PC-3 (cell line): Measurements from ENCODE around the gene FOXR1. TPM values are rescaled to one million over a fixed set of nuclear protein-coding genes. Genes with fewer than 3 reads are reported as not detected.
A peak's percentile ranks its signal among the peaks of the same experiment; 100 is the strongest.

ENCODE experiments used
- ATAC-seq: fragments of 200-7000 bp; cut with Tn5 transposase; 2 replicates; pipeline ENCODE4 v1.9.1; 2020; ENCODE audit warnings: mild to moderate bottlenecking, moderate library complexity
- BruUV-seq: library from RNA; stranded (reverse); fragments of 400-500 nt; replicated peaks from 2 replicates; lab custom pipeline; 2021; lab: Mats Ljungman, UMichigan
- CTCF ChIA-PET: fragments of 300-600 bp; sonication (Branson Sonifier 250); formaldehyde crosslinking; loops from one replicate; lab custom pipeline; 2022; ENCODE audit warnings: antibody characterized with exemption; lab: Charles Lee
- POLR2A ChIA-PET: fragments of 300-600 bp; sonication (Branson Sonifier 250); formaldehyde crosslinking; loops from one replicate; lab custom pipeline; 2022; ENCODE audit warnings: antibody characterized with exemption; ENCODE audit not compliant: unreplicated experiment; lab: Charles Lee
- DNase-seq: peaks from one replicate; pipeline ENCODE4 v3.0.0-alpha.2; 2015
- H2AFZ ChIP-seq: fragments of 300-600 bp; sonication (generic); 2 replicates; pipeline ENCODE4 v1.6.0; 2016; ENCODE audit warnings: antibody characterized with exemption, low read length
- H3F3A ChIP-seq: fragments of 300-600 bp; sonication (generic); one replicate; pipeline ENCODE4 v1.6.0; 2017; ENCODE audit warnings: antibody characterized with exemption, low read length, control low read depth, mild to moderate bottlenecking; ENCODE audit not compliant: unreplicated experiment
- H3K27ac ChIP-seq: fragments of 300-600 bp; sonication (generic); 2 replicates; pipeline ENCODE4 v1.5.1; 2016; ENCODE audit warnings: mild to moderate bottlenecking, low read length
- H3K27me3 ChIP-seq: fragments of 300-600 bp; sonication (generic); 2 replicates; pipeline ENCODE4 v1.6.1; 2016; ENCODE audit warnings: low read length, mixed read lengths
- H3K36me3 ChIP-seq: fragments of 300-600 bp; sonication (generic); 2 replicates; pipeline ENCODE4 v1.6.1; 2016; ENCODE audit warnings: low read depth, mixed run types, low read length, mixed read lengths
- H3K4me1 ChIP-seq: fragments of 300-600 bp; sonication (generic); 2 replicates; pipeline ENCODE4 v1.5.1; 2016; ENCODE audit warnings: low read length; ENCODE audit not compliant: insufficient read depth
- H3K4me2 ChIP-seq: fragments of 300-600 bp; sonication (generic); 2 replicates; pipeline ENCODE4 v1.6.0; 2016; ENCODE audit warnings: low read length
- H3K4me3 ChIP-seq: fragments of 300-600 bp; sonication (generic); 2 replicates; pipeline ENCODE4 v1.5.1; 2016; ENCODE audit warnings: mild to moderate bottlenecking, low read length, mixed read lengths
- H3K79me2 ChIP-seq: fragments of 300-600 bp; sonication (generic); 2 replicates; pipeline ENCODE4 v1.6.1; 2017; ENCODE audit warnings: low read length, mixed read lengths
- H3K9ac ChIP-seq: fragments of 300-600 bp; sonication (generic); 2 replicates; pipeline ENCODE4 v1.6.0; 2016; ENCODE audit warnings: mild to moderate bottlenecking, low read length
- H3K9me2 ChIP-seq: fragments of 300-600 bp; sonication (generic); replicated peaks from 2 replicates; pipeline ENCODE4 v1.6.1; 2016; ENCODE audit warnings: mixed run types, low read length, mixed read lengths
- H3K9me3 ChIP-seq: fragments of 300-600 bp; sonication (generic); 2 replicates; pipeline ENCODE4 v1.6.1; 2016; ENCODE audit warnings: low read length, mixed read lengths
- H4K20me1 ChIP-seq: fragments of 300-600 bp; sonication (generic); 2 replicates; pipeline ENCODE4 v1.6.1; 2016; ENCODE audit warnings: low read length, mixed read lengths
- EZH2 ChIP-seq: fragments of 300-600 bp; sonication (generic); IDR thresholded peaks from one replicate; pipeline ENCODE4 v1.6.1; 2017; ENCODE audit warnings: antibody characterized with exemption, mild to moderate bottlenecking, low read length; ENCODE audit not compliant: unreplicated experiment
- EZH2phosphoT487 ChIP-seq: fragments of 300-600 bp; sonication (generic); IDR thresholded peaks from 2 replicates; pipeline ENCODE4 v1.6.1; 2018; ENCODE audit warnings: mild to moderate bottlenecking, antibody characterized with exemption, low read length, borderline replicate concordance
- intact Hi-C: fragments of 100-400 bp; cut with micrococcal nuclease; formaldehyde crosslinking; loops from 2 replicates; pipeline ENCODE4 v1.9.0; 2023
- total RNA-seq: library from RNA; depleted of rRNA; stranded (reverse); fragments of >200 nt; gene quantifications from 2 replicates; pipeline ENCODE4 v1.2.3, GENCODE V29; 2014
- TF ChIP-seq, protein P1 (sequence below): fragments of 300-600 bp; sonication (generic); conservative IDR thresholded peaks from 2 replicates; pipeline ENCODE4 v1.5.1; 2017; ENCODE audit warnings: antibody characterized with exemption, low read depth, mild to moderate bottlenecking, low read length

The FOXR1 gene
- total RNA-seq, 1 experiment from 2014 or later: not detected

DNA sequence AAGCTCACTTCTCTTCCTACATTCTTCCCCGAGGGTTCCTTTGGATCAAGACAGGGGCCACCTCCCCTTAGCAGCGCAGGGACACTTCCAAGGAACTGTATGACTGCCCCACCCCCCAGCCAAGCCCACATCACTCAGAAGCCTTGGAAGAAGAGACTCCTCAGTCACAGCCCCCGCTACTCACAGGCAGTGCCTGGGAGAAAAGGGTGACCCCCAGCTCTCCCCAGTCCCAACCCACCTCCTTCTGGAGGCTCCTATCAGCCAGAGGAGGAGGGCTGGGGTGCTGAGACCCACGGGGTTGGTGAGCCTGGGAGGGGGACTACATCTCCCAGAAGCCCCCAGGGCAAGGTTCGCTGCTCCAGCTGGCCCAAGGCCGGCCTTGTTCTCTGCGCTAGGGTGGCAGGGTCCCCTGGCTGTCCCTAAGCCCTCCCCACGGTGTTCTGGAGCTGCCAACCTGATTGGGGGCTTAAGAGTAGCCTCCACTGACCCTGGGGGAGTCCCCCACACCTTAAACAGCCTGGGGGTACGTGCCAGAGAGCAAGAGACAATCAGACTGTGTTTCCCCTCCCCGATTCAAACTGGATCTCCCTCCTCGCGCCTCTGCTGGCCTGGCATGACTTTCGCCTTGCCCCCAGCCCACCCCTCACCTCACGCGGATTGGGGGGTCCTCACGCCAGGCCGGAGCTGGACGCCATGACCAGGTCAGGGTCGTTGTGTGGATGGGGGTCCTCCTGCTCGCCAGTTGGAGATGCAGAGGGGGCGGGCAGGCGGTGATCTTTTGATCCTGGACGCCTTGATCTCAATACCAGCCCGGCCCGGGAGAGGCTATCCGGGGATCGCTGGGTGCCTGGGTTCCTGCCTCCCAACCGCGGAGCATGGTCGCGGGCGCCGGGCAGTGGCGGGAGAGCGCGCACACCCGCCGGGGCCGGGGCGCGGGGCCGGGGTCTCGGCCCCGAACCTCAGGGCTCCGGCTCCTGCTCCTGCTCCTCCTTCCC, 46.7 kb upstream of the FOXR1 start:
- peaks cover 62% of the 10 kb centered on the region for H3K4me1 ChIP-seq
- peaks cover 12% of the 10 kb centered on the region for H3F3A ChIP-seq
- peak overlapping the region; percentile 97 for H3K27ac ChIP-seq
- no peak overlapping the region for H2AFZ ChIP-seq
- no peaks in the 10 kb centered on the region for H3K36me3 ChIP-seq
- TSS peak; percentile 47 for BruUV-seq
- peak overlapping the region; percentile 84 for H3K9ac ChIP-seq
- DNase-seq (peak; percentile 54), ATAC-seq (no peak)
- H4K20me1 ChIP-seq: peaks cover 23% of the 10 kb centered on the region
- H3K9me2 ChIP-seq: no peaks in the 10 kb centered on the region
- peak overlapping the region; percentile 97 for H3K4me2 ChIP-seq
- ChIA-PET CTCF (interaction anchor here (0.5 to 1.1 kb wide), 3 partner anchors 14 to 726 kb away, joined by 3 to 23 read pairs (median 6); no protein-coding TSS in a partner anchor), POLR2A (interaction anchor here (0.7 to 1.1 kb wide), 3 partner anchors 11 to 16 kb away, joined by 3 to 11 read pairs (median 4); no protein-coding TSS in a partner anchor)
- intact Hi-C loops: no loop called here
- H3K27me3 ChIP-seq: no peaks in the 10 kb centered on the region
- peaks cover 73% of the 10 kb centered on the region for H3K79me2 ChIP-seq
- H3K4me3 ChIP-seq: peak overlapping the region; percentile 94
- no peak for TF ChIP-seq EZH2phosphoT487
- TF ChIP-seq EZH2: no peak
- TF ChIP-seq, protein P1, sequence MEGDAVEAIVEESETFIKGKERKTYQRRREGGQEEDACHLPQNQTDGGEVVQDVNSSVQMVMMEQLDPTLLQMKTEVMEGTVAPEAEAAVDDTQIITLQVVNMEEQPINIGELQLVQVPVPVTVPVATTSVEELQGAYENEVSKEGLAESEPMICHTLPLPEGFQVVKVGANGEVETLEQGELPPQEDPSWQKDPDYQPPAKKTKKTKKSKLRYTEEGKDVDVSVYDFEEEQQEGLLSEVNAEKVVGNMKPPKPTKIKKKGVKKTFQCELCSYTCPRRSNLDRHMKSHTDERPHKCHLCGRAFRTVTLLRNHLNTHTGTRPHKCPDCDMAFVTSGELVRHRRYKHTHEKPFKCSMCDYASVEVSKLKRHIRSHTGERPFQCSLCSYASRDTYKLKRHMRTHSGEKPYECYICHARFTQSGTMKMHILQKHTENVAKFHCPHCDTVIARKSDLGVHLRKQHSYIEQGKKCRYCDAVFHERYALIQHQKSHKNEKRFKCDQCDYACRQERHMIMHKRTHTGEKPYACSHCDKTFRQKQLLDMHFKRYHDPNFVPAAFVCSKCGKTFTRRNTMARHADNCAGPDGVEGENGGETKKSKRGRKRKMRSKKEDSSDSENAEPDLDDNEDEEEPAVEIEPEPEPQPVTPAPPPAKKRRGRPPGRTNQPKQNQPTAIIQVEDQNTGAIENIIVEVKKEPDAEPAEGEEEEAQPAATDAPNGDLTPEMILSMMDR: no peak
- no peaks in the 10 kb centered on the region for H3K9me3 ChIP-seq

DNA sequence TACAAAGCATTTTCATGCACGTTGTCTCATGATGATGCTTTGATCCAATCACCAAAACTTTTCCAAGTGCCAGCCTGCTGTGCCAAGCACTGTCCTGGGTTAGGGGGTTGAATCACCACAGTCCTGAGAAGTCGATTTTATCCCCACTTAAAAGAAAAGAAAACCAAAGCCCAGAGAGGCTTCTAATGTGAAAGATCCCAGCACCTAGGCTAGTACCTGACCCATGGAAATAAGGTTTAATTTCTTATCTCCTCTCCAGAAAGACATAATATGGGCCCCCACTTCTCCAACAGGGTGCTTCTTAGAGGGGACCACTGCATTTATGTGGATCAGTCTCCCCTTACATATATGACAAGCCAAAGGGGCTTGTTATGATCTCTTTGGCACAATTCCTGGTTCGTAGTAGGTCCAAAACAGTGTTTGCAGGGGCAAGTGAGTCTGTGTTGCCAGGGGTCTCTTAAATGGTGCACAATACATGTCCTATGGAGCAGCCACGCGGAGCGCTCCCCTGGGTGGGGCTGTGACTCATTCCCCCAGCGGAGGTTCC, 43.9 kb upstream of the FOXR1 start:
- Histone ChIP-seq H3K27me3 (no peaks in the 10 kb centered on the region), H3K36me3 (no peaks in the 10 kb centered on the region), H3K4me1 (peaks cover 42% of the 10 kb centered on the region), H3K27ac (peak overlapping the region; percentile 78), H2AFZ (peak overlapping the region; percentile 89), H3K9me3 (no peaks in the 10 kb centered on the region), H3K4me2 (peak overlapping the region; percentile 97), H4K20me1 (peaks cover 21% of the 10 kb centered on the region), H3K79me2 (peaks cover 46% of the 10 kb centered on the region), H3K4me3 (peak overlapping the region; percentile 87), H3K9ac (peak overlapping the region; percentile 75), H3K9me2 (no peaks in the 10 kb centered on the region), H3F3A (no peaks in the 10 kb centered on the region)
- TF ChIP-seq EZH2: no peak
- TF ChIP-seq, protein P1: no peak
- no peak for TF ChIP-seq EZH2phosphoT487
- intact Hi-C loops: loop anchor here (1.0 kb wide), 2 partner anchors 20 to 135 kb away; no protein-coding TSS in a partner anchor
- CTCF ChIA-PET: interaction anchor here (0.5 to 1.4 kb wide), 5 partner anchors 15 to 268 kb away, joined by 3 to 10 read pairs (median 3); no protein-coding TSS in a partner anchor
- no TSS peak for BruUV-seq
- ATAC-seq: no peak
- POLR2A ChIA-PET: no interaction called here
- peak; percentile 38 for DNase-seq
